ENCODE results near the gene SMAP1. TPM values are rescaled to one million over a fixed set of nuclear protein-coding genes. Genes with fewer than 3 reads are reported as not detected.
"Not testable (repeated sequence)": the region's sequence is repeated elsewhere in the genome, so short reads cannot be mapped to it uniquely, and the experiment has no call there.

SMAP1 gene
- total RNA-seq, 3 donors from 2014 or later = 21.1 to 23.2 (median 22.6) TPM

- Mint-ChIP-seq H3K27me3 (ENCODE audit: low read depth) (no peaks in the 10 kb centered on the region), H3K9me3 (peaks cover 10% of the 10 kb centered on the region), H3K4me3 (no peak overlapping the region), H3K4me1 (ENCODE audit: low read depth) (peaks cover 15% of the 10 kb centered on the region), H3K36me3 (ENCODE audit: insufficient read depth) (peaks cover 59% of the 10 kb centered on the region)
- ATAC-seq = no peak
- DNase-seq = no peak
Measured at GRCh38 chr6:70739534-70739933, 71.9 kb downstream of the SMAP1 start.

- not testable (repeated sequence) for H3K9me3 Mint-ChIP-seq; H3K4me3 Mint-ChIP-seq; H3K27me3 Mint-ChIP-seq (ENCODE audit: low read depth); DNase-seq
- H3K4me1 Mint-ChIP-seq (ENCODE audit: low read depth) = peaks cover 15% of the 10 kb centered on the region
- H3K36me3 Mint-ChIP-seq (ENCODE audit: insufficient read depth) = peaks cover 51% of the 10 kb centered on the region
- peak; percentile 61 to 77 for ATAC-seq
Measured at GRCh38 chr6:70740746-70741145, 73.1 kb downstream of the SMAP1 start.

GRCh38 chr6:70742462-70742861, 74.8 kb downstream of the SMAP1 start:
- not testable (repeated sequence) for ATAC-seq; H3K9me3 Mint-ChIP-seq; H3K4me3 Mint-ChIP-seq; DNase-seq; H3K27me3 Mint-ChIP-seq (ENCODE audit: low read depth)
- H3K36me3 Mint-ChIP-seq (ENCODE audit: insufficient read depth) = peaks cover 56% of the 10 kb centered on the region
- peaks cover 16% of the 10 kb centered on the region for H3K4me1 Mint-ChIP-seq (ENCODE audit: low read depth)

GRCh38 chr6:70753870-70754380, 86.2 kb downstream of the SMAP1 start:
- H3K4me1 Mint-ChIP-seq (ENCODE audit: low read depth) = peaks cover 6% of the 10 kb centered on the region
- DNase-seq (no peak), ATAC-seq (no peak)
- H3K9me3 Mint-ChIP-seq = peaks cover 4% of the 10 kb centered on the region
- peaks cover 29% of the 10 kb centered on the region for H3K36me3 Mint-ChIP-seq (ENCODE audit: insufficient read depth)
- H3K4me3 Mint-ChIP-seq = no peak overlapping the region
- no peaks in the 10 kb centered on the region for H3K27me3 Mint-ChIP-seq (ENCODE audit: low read depth)

- Mint-ChIP-seq H3K36me3 (ENCODE audit: insufficient read depth) (peaks cover 25% of the 10 kb centered on the region), H3K4me1 (ENCODE audit: low read depth) (peaks cover 2% of the 10 kb centered on the region), H3K4me3 (no peak overlapping the region), H3K9me3 (peaks cover 4% of the 10 kb centered on the region), H3K27me3 (ENCODE audit: low read depth) (no peaks in the 10 kb centered on the region)
- ATAC-seq (no peak), DNase-seq (no peak)
Measured at GRCh38 chr6:70758883-70759282, 91.2 kb downstream of the SMAP1 start.

- H3K9me3 Mint-ChIP-seq = no peaks in the 10 kb centered on the region
- no peak for ATAC-seq
- H3K27me3 Mint-ChIP-seq (ENCODE audit: low read depth) = no peaks in the 10 kb centered on the region
Measured at GRCh38 chr6:70763754-70764510, 96.2 kb downstream of the SMAP1 start.

GRCh38 chr6:70764706-70765105, 97.0 kb downstream of the SMAP1 start:
- Mint-ChIP-seq H3K9me3 (no peaks in the 10 kb centered on the region), H3K36me3 (ENCODE audit: insufficient read depth) (peaks cover 16% of the 10 kb centered on the region), H3K4me1 (ENCODE audit: low read depth) (no peaks in the 10 kb centered on the region), H3K4me3 (no peak overlapping the region), H3K27me3 (ENCODE audit: low read depth) (no peaks in the 10 kb centered on the region)
- DNase-seq (no peak), ATAC-seq (no peak)

More at GRCh38 chr6:70763754-70764510, 96.2 kb downstream of the SMAP1 start:
- Mint-ChIP-seq H3K36me3 (ENCODE audit: insufficient read depth) (peaks cover 16% of the 10 kb centered on the region), H3K4me1 (ENCODE audit: low read depth) (no peaks in the 10 kb centered on the region), H3K4me3 (no peak overlapping the region)
- DNase-seq = no peak

GRCh38 chr6:70771351-70771750, 103.7 kb downstream of the SMAP1 start:
- H3K36me3 Mint-ChIP-seq (ENCODE audit: insufficient read depth) = peaks cover 35% of the 10 kb centered on the region
- H3K9me3 Mint-ChIP-seq; DNase-seq; ATAC-seq; H3K4me1 Mint-ChIP-seq (ENCODE audit: low read depth); H3K27me3 Mint-ChIP-seq (ENCODE audit: low read depth); H3K4me3 Mint-ChIP-seq: not testable (repeated sequence)

GRCh38 chr6:70779934-70780333, 112.3 kb downstream of the SMAP1 start:
- no peaks in the 10 kb centered on the region for H3K27me3 Mint-ChIP-seq (ENCODE audit: low read depth)
- ATAC-seq (no peak), DNase-seq (no peak)
- peaks cover 4% of the 10 kb centered on the region for H3K4me1 Mint-ChIP-seq (ENCODE audit: low read depth)
- peaks cover 18% of the 10 kb centered on the region for H3K9me3 Mint-ChIP-seq
- H3K4me3 Mint-ChIP-seq = no peak overlapping the region
- peaks cover 41% of the 10 kb centered on the region for H3K36me3 Mint-ChIP-seq (ENCODE audit: insufficient read depth)

GRCh38 chr6:70790483-70791224, 123.0 kb downstream of the SMAP1 start:
- ATAC-seq (no peak), DNase-seq (no peak)
- H3K36me3 Mint-ChIP-seq (ENCODE audit: insufficient read depth) = peaks cover 19% of the 10 kb centered on the region
- H3K9me3 Mint-ChIP-seq = peaks cover 18% of the 10 kb centered on the region
- no peaks in the 10 kb centered on the region for H3K4me1 Mint-ChIP-seq (ENCODE audit: low read depth)
- no peak overlapping the region for H3K4me3 Mint-ChIP-seq
- no peaks in the 10 kb centered on the region for H3K27me3 Mint-ChIP-seq (ENCODE audit: low read depth)

GRCh38 chr6:70797625-70798024, 129.9 kb downstream of the SMAP1 start:
- Mint-ChIP-seq H3K27me3 (ENCODE audit: low read depth) (no peaks in the 10 kb centered on the region), H3K4me3 (no peak overlapping the region), H3K4me1 (ENCODE audit: low read depth) (peaks cover 30% of the 10 kb centered on the region), H3K36me3 (ENCODE audit: insufficient read depth) (peaks cover 46% of the 10 kb centered on the region), H3K9me3 (peaks cover 6% of the 10 kb centered on the region)
- no peak for ATAC-seq
- DNase-seq = no peak

- peaks cover 7% of the 10 kb centered on the region for H3K9me3 Mint-ChIP-seq
- DNase-seq (no peak), ATAC-seq (no peak)
- peaks cover 7% of the 10 kb centered on the region for H3K4me1 Mint-ChIP-seq (ENCODE audit: low read depth)
- H3K27me3 Mint-ChIP-seq (ENCODE audit: low read depth) = no peaks in the 10 kb centered on the region
- peaks cover 60% of the 10 kb centered on the region for H3K36me3 Mint-ChIP-seq (ENCODE audit: insufficient read depth)
- H3K4me3 Mint-ChIP-seq = no peak overlapping the region
Measured at GRCh38 chr6:70806086-70806485, 138.4 kb downstream of the SMAP1 start.

GRCh38 chr6:70811788-70812187, 144.1 kb downstream of the SMAP1 start:
- Mint-ChIP-seq H3K4me3 (no peak overlapping the region), H3K9me3 (no peaks in the 10 kb centered on the region), H3K27me3 (ENCODE audit: low read depth) (no peaks in the 10 kb centered on the region), H3K36me3 (ENCODE audit: insufficient read depth) (peaks cover 35% of the 10 kb centered on the region), H3K4me1 (ENCODE audit: low read depth) (no peaks in the 10 kb centered on the region)
- DNase-seq (no peak), ATAC-seq (no peak)

GRCh38 chr6:70813885-70814284, 146.2 kb downstream of the SMAP1 start:
- no peaks in the 10 kb centered on the region for H3K27me3 Mint-ChIP-seq (ENCODE audit: low read depth)
- H3K4me1 Mint-ChIP-seq (ENCODE audit: low read depth) = no peaks in the 10 kb centered on the region
- peaks cover 27% of the 10 kb centered on the region for H3K36me3 Mint-ChIP-seq (ENCODE audit: insufficient read depth)
- no peaks in the 10 kb centered on the region for H3K9me3 Mint-ChIP-seq
- no peak overlapping the region for H3K4me3 Mint-ChIP-seq
- ATAC-seq (no peak), DNase-seq (no peak)

- no peaks in the 10 kb centered on the region for H3K27me3 Mint-ChIP-seq (ENCODE audit: low read depth)
- H3K36me3 Mint-ChIP-seq (ENCODE audit: insufficient read depth) = peaks cover 21% of the 10 kb centered on the region
- peaks cover 1% of the 10 kb centered on the region for H3K4me1 Mint-ChIP-seq (ENCODE audit: low read depth)
- DNase-seq (no peak), ATAC-seq (no peak)
- no peak overlapping the region for H3K4me3 Mint-ChIP-seq
- H3K9me3 Mint-ChIP-seq = peaks cover 10% of the 10 kb centered on the region
Measured at GRCh38 chr6:70819646-70820045, 152.0 kb downstream of the SMAP1 start.
